ENCODE measurements around the gene ACAN.

The ACAN gene
- total RNA-seq, result 0 to 0.15 (median 0) reads per million in 18 experiments

DNA sequence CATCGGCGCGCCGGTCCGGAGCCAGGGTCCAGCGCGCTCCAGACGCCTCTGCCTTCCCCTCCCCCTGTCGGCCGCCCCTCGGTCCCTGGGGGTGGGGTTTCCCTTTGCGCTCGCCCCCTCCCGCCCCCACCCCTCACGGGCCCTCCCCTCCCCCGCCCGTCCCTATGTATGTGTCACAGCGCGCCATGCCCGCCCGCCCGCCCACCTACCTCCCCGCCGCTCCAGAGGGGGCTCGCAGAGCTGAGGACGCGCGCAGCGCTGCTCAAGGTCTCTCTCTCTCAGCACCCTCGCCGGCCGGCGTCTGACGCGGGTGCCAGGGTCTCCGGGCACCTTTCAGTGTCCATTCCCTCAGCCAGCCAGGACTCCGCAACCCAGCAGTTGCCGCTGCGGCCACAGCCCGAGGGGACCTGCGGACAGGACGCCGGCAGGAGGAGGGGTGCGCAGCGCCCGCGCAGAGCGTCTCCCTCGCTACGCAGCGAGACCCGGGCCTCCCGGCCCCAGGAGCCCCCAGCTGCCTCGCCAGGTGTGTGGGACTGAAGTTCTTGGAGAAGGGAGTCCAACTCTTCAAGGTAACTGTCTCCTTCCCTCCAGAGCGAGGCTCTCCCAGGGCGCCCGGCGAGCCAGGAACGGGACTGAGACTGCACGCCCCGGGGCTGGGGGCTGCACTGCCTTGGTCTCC, at the start of gene ACAN:
Gene ACAN (plus strand): TSS at position 196 of the 679 bp plus-strand sequence. CDS start 32,771 bp downstream, outside the sequence.
- no peak for DNase-seq

DNA sequence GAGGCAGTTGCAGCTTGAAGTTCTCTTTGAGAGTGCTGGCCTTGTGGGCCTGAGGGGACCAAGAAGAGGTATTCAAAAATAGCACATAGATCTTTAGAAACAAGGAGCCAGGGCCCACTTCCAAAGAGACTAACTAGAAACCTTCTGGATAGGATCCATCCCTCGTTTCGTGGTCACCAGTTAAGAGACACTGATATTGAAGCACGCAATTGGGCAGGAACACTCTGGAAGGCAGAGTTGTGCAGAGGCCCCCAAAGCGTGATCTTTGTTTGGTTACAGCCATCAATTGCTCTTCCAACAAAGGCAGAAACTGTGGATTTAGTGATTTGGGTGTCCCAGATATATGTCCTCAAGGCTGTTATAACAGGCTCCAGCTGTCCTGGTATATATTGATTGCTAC, 46.7 kb upstream of the ACAN start:
- DNase-seq, result no peak

DNA sequence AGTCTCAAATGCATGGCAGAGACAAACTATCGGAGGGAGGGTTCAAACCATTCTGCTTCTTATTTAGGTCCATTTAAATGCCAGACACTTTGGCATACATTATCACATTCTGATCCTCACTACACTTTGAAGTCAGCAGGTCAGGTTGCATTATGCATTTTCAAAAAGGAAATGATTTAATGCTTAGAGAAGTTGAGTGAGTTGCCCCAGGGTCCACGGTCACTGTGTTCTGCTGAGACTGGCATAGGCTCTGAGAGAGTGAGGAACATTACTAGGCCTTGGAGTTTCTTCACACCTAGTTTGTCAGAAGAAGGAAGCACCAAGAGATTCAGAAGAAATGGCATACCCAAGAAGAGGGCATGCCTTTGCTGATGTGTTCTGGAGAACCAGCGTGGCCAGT, 46.3 kb upstream of the ACAN start:
- no peak for DNase-seq

DNA sequence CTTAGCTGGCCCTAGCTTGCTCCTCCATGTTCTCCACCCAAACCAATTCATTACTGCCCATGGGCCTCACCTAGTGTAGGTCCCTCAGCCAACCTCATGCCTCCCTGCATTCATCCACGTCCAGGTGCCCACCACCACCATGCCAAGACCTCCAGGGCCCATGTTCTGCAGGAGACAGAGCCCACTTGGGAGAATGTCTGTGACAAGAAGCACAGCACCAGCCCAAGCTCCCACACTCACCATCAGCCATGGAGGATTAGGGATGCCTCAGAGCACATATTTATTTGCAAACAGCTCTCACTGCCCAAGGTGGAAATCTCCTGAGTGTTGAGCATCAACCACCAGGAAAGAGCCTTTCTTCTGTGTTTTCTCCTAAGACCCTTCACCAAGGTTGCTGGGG, 43.4 kb upstream of the ACAN start:
- no peak for DNase-seq

DNA sequence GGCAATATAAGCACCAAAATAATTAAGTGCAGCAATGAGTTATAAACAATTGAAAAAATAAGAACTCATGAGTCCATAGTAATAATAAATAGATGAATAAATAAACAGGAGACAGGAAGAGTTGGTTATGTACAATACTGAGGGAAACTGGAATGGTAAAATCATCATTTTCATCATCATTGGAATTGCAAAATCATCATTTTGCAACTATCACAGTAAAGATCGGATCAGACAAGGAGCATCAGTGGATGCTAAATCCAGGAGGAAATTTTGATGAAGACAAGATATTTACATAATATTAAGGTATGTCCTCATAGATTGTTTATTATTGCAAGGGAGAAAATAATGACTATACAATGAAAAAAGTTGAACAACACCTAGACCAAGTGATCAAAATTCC, 38.8 kb upstream of the ACAN start:
- no peak for DNase-seq

DNA sequence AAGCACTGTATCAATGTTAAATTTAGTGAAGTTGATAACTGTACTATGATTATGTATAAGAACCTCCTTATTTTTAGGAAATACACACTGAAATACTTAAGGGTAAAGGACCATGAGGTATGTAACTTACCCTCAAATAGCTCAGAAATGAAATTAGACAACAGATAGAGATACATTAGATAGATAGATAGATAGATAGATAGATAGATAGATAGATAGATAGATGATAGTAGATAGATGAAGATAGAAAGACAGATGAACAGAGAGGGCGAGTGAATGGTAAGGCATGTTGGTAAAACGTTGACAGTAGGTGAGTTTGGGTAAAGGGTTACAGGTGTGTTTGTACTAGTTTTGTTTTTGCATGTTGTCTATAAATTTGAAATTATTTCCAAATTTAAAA, 38.0 kb upstream of the ACAN start:
- no peak for DNase-seq

DNA sequence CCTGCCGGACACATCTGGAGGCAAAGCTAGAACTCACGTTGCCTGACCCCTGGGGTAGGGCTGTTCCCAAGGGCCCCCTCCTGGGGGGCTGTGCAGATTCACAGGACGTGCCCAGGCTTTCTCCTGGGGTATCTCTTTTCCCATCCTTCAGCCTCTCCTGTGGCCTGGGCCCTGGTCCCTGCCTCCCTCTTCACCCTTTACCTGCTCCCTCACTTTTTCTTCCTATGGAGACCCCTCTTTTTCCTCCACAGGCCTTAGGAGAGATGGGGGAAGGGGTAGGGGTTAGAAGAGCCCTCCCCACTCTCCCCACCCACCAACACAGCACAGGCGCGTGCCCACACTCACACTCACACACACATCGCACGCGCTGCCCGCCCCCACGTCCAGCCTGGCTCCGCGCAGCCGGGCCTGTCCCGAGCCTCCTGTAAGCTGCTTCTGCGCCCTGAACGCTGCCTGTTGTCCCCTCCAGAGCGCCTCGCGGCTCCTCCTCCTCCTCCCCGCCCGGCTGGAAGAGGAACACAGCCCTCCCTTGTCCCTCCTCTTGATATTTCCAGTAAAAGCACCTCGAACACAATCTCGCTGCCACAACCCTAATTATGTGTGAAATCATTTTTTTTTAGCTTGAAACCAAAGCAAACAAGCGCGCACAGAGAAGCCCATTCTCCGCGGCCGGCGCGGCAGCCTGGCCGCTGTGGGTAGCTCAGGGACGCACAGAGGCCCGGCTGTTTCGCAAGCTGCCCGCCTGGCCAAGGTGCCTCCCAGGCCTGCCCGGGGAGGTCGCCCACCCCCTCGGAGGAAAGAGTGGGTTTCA, 33.9 kb upstream of the ACAN start:
- DNase-seq, result no peak

DNA sequence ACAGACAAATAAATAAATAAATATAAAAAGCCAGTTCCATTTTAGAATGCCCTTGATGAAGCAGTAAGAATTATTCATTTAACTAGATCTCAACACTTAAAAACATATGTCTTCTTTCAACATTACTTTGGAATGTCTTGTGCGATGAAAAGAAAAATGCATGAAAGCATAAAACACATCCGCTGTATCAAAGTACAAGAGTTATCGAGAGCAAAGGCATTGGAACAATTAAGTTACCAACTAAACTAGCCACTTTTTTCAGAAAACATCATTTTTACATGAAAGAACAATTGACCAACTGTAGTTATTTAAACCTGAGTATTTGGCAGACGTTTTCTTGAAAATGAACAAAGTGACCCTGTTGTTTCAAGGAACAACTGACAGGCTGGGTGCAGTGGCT, 27.5 kb upstream of the ACAN start:
- DNase-seq, result no peak

DNA sequence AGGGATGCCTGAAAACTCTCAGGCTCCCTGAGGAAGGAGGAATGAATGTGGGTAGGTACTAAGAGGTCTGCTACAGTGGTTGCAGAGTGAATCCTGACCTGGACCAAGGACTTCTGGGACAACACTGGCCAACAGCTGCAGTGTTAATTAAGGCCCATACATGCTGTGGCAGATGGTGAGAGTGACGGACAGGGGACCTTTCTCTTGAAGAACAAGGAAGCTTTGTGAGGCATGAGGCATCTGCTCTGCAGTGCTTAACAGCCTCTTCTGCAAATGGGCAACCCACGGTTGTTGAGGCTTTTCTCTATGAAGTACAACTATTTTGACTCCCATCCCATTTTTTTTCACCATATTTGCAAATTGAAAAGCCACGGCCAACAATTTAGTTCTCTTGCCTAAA, 26.6 kb upstream of the ACAN start:
- no peak for DNase-seq

DNA sequence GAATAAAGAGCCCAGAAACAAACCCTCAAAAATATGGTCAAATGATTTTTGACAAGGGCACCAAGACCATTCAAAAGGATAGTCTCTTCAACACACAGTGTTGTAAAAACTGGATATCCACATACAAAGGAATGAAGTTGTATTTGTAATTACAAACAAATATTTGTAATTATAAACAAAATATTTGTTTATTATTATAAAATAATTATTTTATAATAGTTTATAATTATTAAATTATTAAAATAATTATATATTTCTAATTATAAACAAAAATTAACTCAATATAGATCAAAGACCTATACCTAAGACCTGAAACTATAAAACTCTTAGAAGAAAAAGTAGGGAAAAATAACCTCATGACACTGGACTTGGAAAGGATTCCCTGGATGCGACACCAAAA, 23.3 kb upstream of the ACAN start:
- DNase-seq, result no peak

DNA sequence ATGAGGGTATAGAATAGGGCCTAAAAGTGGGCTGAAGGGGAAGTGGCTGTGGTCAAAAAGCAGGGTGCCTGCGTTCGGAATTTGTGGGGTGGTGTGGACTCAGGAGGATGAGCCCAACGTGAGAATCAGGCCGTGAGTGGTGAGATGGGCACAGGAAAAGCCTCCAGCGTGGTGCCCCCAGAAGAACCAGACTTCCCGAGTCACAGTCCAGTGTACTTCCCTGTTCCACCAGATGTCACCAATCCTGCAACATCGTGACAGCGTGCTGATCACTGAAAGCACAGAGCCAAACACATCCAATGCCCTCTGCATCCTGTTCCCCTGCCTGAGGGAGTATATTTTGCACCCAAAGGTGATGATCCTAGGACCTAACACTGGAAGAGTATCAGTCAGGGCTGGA, 20.8 kb upstream of the ACAN start:
- no peak for DNase-seq

DNA sequence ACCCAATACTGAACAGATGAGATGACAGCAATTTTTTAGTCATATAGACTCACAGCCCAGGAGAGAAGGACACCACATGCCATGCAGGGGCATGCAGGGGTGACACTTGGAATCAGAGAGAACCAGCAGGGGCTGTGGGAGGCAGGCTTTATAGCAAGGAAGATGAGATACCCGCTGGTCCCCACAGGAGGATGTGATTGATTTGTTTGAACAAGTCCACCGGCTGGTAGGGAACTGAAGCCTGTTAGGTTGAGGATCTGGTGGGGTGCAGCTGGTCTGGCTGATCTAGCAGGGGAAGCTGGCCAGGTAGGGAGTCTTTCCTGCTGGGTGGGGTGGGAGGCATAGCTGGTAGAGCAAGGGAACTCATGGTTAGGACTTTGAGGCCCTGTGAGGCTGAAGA, 18.0 kb upstream of the ACAN start:
- DNase-seq, result no peak

DNA sequence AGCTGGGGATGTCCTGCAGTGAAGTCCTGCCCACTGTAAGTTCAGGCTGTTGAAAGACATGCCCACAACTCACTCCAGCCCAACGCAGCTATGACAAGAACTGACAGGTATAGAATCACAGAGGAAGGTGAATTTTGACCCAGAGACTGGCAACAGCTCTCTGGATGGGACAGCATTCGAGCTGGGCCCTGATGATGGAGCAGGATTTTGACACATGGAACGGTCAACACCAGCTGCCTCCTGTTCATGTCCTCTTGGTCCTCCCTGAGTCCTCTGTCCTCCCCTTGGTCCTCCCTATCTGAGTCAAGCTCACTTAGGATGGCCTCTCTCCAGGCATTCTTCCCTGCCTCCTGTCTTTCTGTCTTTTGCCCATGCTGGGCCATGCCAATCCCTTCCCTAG, 15.2 kb upstream of the ACAN start:
- no peak for DNase-seq

DNA sequence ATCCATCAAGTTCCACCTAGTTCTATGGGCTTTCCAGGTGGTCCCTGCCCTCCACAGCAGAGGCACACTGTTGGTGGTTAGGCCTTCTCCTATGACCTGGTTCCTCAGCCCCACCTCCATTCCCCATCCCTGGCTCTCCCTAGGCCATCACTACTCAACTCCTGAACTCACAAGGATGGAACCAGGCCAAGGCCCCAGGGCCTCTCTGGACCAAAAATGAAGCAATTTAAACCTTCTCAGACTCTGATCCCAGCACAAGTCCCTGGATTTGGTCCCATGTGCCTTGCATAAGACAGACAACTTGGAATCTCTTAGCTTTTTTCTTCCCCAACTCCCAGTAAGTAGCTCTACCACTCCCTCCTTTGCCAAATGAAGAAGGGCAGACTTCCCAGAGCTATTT, 14.4 kb upstream of the ACAN start:
- DNase-seq, result no peak

DNA sequence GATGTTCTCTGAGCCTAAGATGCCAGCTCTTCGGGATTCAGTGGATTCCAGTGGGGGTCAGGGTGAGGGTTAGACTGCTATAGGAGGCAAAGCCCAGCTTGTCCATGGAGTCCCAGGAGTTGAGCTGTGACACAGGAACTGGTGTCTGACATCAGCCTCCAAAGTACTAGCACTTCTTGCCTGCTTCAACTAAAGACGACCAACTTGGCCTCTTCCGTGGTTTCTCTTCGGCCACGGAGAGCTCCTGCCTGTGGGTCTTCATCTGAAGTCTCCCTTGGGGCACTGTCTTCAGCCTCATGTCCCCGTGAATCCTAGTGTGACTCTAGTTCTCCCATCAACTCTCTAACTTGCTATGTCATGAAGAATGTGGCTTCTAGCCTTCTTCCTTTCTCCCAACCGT, 12.8 kb upstream of the ACAN start:
- no peak for DNase-seq

DNA sequence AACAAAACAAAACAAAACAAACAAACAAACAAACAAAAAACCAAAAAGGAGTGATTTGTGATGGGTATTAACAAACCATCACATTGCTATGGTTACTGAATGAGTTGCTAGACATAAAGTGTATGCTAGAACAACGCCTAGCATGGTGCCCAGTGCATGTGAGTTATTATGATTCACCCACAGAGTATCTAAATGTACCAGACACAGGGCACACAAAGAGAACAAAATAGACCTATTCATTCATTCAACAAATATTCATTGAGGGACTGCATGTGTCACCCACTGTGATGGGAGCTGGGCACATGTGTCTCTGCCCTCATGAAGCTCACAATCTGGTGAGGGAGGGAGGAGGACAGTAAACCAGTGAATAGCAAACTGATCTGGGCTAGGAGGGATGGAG, 11.6 kb upstream of the ACAN start:
- no peak for DNase-seq

DNA sequence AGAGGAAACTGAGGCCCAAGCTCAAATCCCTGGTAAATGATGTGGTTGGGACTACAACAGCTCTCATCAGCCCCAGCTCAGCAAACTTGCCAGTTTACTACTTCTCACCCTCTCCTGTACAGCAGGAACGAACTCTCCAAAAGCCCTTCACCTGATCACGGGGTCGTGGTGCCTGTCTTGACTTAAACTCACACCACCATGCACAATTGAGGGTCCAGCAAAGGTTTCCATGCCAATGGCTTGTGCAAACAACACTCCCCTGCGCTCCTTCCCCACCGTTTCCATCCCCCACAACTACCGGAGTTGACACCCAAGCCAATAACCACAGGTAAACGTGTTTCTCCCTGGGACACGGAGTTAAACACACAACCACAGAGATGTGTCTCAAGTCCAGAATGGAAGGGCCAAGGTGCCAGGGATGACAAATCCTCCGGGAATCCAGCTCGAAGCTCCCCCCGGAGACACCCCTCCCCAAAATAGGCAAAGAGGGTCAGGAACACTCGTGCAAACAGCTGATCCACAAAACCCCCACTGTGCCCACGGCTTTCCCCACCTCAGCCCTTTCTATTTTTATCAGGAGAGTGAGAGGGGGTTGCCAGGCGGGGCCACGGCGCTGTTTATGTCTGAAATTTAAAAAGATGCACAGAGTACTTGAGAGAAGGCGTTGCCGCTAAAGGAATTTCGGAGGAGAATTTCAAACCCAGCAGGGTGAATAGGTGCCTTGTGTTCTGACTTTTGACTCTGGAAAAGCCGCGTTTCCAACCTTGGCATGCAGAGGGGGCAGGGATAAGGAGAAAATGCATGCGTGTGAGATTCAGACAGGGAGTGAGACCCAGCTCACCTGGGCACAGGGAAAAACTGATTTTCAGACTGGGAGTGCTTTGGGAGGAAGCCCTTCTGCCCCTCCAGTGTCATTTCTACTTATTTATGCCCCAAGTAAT, 10.6 kb upstream of the ACAN start:
- DNase-seq, result no peak

DNA sequence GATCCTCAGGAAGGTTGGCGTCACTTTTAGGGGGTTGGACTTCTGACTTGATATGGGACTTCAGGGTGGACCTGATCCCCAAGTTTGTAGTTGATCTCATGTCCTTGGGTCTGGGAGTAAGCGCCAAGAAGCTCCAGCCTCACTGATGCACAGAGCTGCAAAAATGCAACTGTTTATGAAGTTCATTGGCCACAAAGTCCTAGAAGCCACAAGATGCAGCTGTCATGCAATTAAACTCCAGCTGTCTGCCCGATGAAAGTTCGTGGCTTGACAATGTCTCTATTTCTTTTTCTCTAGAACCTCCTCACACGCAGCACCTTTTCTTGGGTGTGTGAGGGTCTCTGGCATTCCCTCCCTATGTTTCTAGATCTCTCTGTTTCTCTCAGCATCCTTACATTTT, 9.2 kb upstream of the ACAN start:
- DNase-seq, result no peak

DNA sequence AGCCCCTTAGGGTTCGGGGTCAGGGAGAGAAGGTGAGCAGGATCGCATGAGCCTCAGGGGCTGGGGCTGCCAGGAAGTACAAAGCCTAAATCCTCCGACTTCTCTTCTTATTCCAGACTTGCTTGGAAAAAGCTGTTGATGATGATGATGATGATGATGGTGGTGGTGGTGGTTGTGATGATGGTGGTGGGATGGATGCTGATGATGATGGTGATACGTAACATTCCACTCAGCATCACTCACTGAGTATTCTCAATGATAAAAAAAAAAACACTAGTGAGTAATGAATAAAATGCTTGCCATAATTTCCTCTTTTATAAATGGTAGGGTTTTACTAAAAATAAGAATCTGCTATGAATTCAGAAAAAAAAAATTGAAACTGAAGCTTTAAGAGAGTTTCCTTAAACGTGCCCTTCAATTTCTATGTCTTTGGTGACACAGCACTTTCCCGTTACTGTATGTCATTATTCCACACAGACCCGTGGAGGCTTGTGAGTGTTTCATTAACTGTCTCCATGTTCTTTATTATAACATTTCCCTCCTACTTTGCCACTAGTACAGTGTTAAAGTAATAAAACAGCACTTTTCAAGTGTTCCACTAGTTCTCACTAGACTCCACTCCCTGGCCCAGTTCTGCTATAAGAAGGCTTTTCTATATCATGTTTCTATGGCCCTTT, 5.4 kb upstream of the ACAN start:
- no peak for DNase-seq

DNA sequence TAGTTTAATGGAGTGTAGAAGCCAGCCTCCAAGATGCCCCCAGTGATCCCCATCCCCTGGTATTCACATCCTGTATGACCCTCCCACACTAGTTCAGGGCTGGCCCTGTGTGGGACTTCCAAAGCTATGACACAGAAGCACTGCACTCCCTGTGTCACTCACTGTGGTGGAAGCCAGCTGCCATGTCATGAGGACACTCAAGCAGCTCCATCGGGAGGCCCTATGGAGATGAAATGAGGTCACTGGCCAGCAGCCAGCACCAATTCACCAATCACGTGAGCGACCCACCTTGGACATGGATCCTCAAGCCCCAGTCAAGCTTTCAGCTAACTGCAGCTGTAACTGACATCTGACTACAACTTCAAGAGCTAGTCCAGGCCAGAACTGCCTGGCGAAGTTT, 3.9 kb upstream of the ACAN start:
- DNase-seq, result no peak

DNA sequence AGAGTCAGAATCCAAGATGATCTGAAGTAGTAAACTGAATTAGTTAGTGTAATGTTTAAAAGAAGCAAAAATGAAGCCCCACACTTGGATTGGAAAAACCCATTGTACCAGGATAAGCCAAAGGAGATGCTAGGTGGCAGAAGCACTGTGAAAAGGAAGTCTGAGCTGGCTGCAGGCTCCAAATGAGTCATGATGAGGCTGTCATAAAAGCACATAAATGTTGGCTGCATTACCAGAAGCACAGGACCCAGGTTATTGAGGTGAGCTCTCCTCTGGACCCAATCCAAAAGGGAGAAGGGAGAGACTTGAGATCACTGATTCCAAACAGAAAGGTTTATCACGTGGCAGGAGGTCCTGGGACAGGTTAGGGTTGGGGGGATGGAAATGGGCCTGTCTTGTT, 3.2 kb upstream of the ACAN start:
- DNase-seq, result no peak

DNA sequence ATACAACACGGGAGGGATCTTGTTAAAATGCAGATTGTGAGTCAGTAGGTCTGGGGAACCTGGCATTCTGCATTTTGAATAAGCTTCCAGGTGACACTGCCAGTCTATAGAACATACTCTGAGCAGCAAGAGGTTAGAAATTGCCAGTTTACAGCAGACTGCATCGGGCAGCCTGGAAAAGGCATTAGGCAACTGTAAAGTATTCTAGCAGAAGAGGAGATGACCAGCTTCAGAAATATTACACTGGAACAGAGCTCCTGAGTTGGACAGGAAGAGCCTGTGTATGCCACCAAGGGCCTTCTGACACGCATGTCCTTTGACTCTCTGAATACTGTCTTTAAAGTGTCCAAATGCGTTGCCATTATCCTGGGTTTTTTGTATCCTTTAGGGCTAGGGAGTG, 2.5 kb upstream of the ACAN start:
- DNase-seq, result no peak

Measured in inflammatory macrophage (primary cell).